ENCODE results near the gene VSTM2B.

GRCh38 chr19:29477831-29478577, 47.8 kb upstream of the VSTM2B start:
- no peak for TF ChIP-seq CTCF (conservative IDR thresholded peaks at IDR 0.05)
- no peak for TF ChIP-seq ZFX (IDR thresholded peaks at IDR 0.05)

All from C4-2B (cell line).